Osteoblast (primary cell): ENCODE results near the gene SAMD4A. TPM values are rescaled to one million over a fixed set of nuclear protein-coding genes. Genes with fewer than 3 reads are reported as not detected.

Experiments used
- DNase-seq: peaks from one replicate; pipeline ENCODE4 v3.0.0; 2011; ENCODE audit warnings: low spot score, mixed read lengths; ENCODE audit not compliant: insufficient read length; ENCODE audit errors: missing footprints
- H2AFZ ChIP-seq: 2 replicates; pipeline ENCODE4 v1.6.0; 2011; ENCODE audit warnings: mild to moderate bottlenecking, low read length
- H3K27ac ChIP-seq: 2 replicates; pipeline ENCODE4 v1.5.1; 2011; ENCODE audit warnings: mild to moderate bottlenecking, low read depth, low read length, moderate library complexity
- H3K27me3 ChIP-seq: 2 replicates; pipeline ENCODE4 v1.6.0; 2012; ENCODE audit warnings: mild to moderate bottlenecking, control low read depth, inconsistent platforms, low read length, moderate library complexity; ENCODE audit not compliant: insufficient read depth
- H3K36me3 ChIP-seq: 2 replicates; pipeline ENCODE4 v1.5.1; 2011; ENCODE audit warnings: mild to moderate bottlenecking, low read length, control low read depth, moderate library complexity; ENCODE audit not compliant: insufficient read depth
- H3K4me1 ChIP-seq: 2 replicates; pipeline ENCODE4 v1.5.1; 2011; ENCODE audit warnings: mild to moderate bottlenecking, low read length, control low read depth, moderate library complexity; ENCODE audit not compliant: insufficient read depth
- H3K4me2 ChIP-seq: 2 replicates; pipeline ENCODE4 v1.6.0; 2011; ENCODE audit warnings: mild to moderate bottlenecking, low read length; ENCODE audit not compliant: insufficient read depth
- H3K4me3 ChIP-seq: fragments of 200-600 bp; sonication (generic); 3 replicates; pipeline ENCODE4 v1.5.1; 2012; ENCODE audit warnings: mild to moderate bottlenecking, low read length, inconsistent platforms; ENCODE audit not compliant: insufficient read depth
- H3K79me2 ChIP-seq: 2 replicates; pipeline ENCODE4 v1.6.0; 2012; ENCODE audit warnings: mild to moderate bottlenecking, low read length, control low read depth, inconsistent platforms; ENCODE audit not compliant: insufficient read depth
- H3K9me3 ChIP-seq: 2 replicates; pipeline ENCODE4 v1.5.1; 2011; ENCODE audit warnings: low read depth, low read length, control low read depth
- H4K20me1 ChIP-seq: 2 replicates; pipeline ENCODE4 v1.6.0; 2012; ENCODE audit warnings: mild to moderate bottlenecking, low read length, control low read depth; ENCODE audit not compliant: insufficient read depth
- CTCF ChIP-seq: IDR thresholded peaks from 2 replicates; pipeline ENCODE4 v1.5.1; 2011; ENCODE audit warnings: mild to moderate bottlenecking, low read depth, low read length, moderate library complexity; ENCODE audit errors: extremely low read depth
- total RNA-seq: library from RNA; depleted of rRNA; stranded (reverse); fragments of >200 nt; gene quantifications from 2 replicates; pipeline ENCODE4 v1.2.3, GENCODE V29; 2012

SAMD4A gene
- total RNA-seq, 1 donor: 26.1 TPM

GRCh38 chr14:54773171-54774006 is 206.5 kb downstream of the SAMD4A start:
- H3K36me3 ChIP-seq: peaks cover 14% of the 10 kb centered on the region
- no peaks in the 10 kb centered on the region for H4K20me1 ChIP-seq
- peak; percentile 80 for TF ChIP-seq CTCF
- H3K4me3 ChIP-seq: peak overlapping the region; percentile 56
- peak overlapping the region; percentile 84 for H3K4me2 ChIP-seq
- no peaks in the 10 kb centered on the region for H3K27me3 ChIP-seq
- peak overlapping the region; percentile 100 for H3K27ac ChIP-seq
- peak overlapping the region; percentile 71 for H2AFZ ChIP-seq
- DNase-seq: peak; percentile 99
- no peaks in the 10 kb centered on the region for H3K9me3 ChIP-seq
- H3K4me1 ChIP-seq: peaks cover 53% of the 10 kb centered on the region
- H3K79me2 ChIP-seq: no peaks in the 10 kb centered on the region

- H4K20me1 ChIP-seq: no peaks in the 10 kb centered on the region
- peak overlapping the region; percentile 100 for H3K27ac ChIP-seq
- H3K4me1 ChIP-seq: peaks cover 50% of the 10 kb centered on the region
- H3K36me3 ChIP-seq: peaks cover 23% of the 10 kb centered on the region
- H3K9me3 ChIP-seq: no peaks in the 10 kb centered on the region
- H3K79me2 ChIP-seq: no peaks in the 10 kb centered on the region
- H3K4me3 ChIP-seq: no peak overlapping the region
- no peak overlapping the region for H3K4me2 ChIP-seq
- no peak for TF ChIP-seq CTCF
- no peak overlapping the region for H2AFZ ChIP-seq
- DNase-seq: no peak
- no peaks in the 10 kb centered on the region for H3K27me3 ChIP-seq
These were observed 207.9 kb downstream of the SAMD4A start for GRCh38 chr14:54774824-54775223.

- H3K4me1 ChIP-seq: peaks cover 50% of the 10 kb centered on the region
- DNase-seq: no peak
- no peaks in the 10 kb centered on the region for H3K79me2 ChIP-seq
- H4K20me1 ChIP-seq: no peaks in the 10 kb centered on the region
- H3K27ac ChIP-seq: peak overlapping the region; percentile 100
- no peaks in the 10 kb centered on the region for H3K9me3 ChIP-seq
- peak overlapping the region; percentile 73 for H3K4me2 ChIP-seq
- no peaks in the 10 kb centered on the region for H3K27me3 ChIP-seq
- peaks cover 27% of the 10 kb centered on the region for H3K36me3 ChIP-seq
- no peak for TF ChIP-seq CTCF
- no peak overlapping the region for H3K4me3 ChIP-seq
- no peak overlapping the region for H2AFZ ChIP-seq
These were observed 208.7 kb downstream of the SAMD4A start for GRCh38 chr14:54775486-54776140.
